K562 (cell line): ENCODE data around the gene ASB10. TPM values are rescaled to one million over a fixed set of nuclear protein-coding genes. Genes with fewer than 3 reads are reported as not detected.

Experiments
- CBFA2T2 ChIP-seq: fragments of 450-650 bp; conservative IDR thresholded peaks from 2 replicates; pipeline ENCODE4 v1.6.1; 2017; ENCODE audit warnings: mild to moderate bottlenecking
- CBX5 ChIP-seq: IDR thresholded peaks from 2 replicates; pipeline ENCODE4 v1.6.1; 2014; ENCODE audit warnings: low read depth, borderline replicate concordance
- CC2D1A ChIP-seq: fragments of 450-650 bp; IDR thresholded peaks from 2 replicates; pipeline ENCODE4 v1.6.1; 2017; ENCODE audit warnings: mild to moderate bottlenecking
- ETS1 ChIP-seq: conservative IDR thresholded peaks from 2 replicates; pipeline ENCODE4 v1.6.1; 2011; ENCODE audit warnings: low read depth, mild to moderate bottlenecking, low read length; ENCODE audit not compliant: control insufficient read depth
- FOXP1 ChIP-seq: sonication (generic); formaldehyde crosslinking; IDR thresholded peaks from 2 replicates; pipeline ENCODE4 v1.8.0; 2022; ENCODE audit warnings: mild to moderate bottlenecking, missing genetic modification reagents
- HDGF ChIP-seq: fragments of 450-650 bp; IDR thresholded peaks from 2 replicates; pipeline ENCODE4 v1.6.1; 2016
- HNRNPH1 ChIP-seq: fragments of 200-400 bp; formaldehyde crosslinking; optimal IDR thresholded peaks from 2 replicates; pipeline ENCODE3; 2017; ENCODE audit warnings: low read depth, mild to moderate bottlenecking, low read length, moderate library complexity
- NFE2 ChIP-seq: IDR thresholded peaks from 2 replicates; pipeline ENCODE4 v1.6.1; 2014; ENCODE audit warnings: antibody characterized with exemption, low read depth
- NFIX ChIP-seq: fragments of 250-450 bp; sonication (Bioruptor Pico); IDR thresholded peaks from 2 replicates; pipeline ENCODE4 v1.4.0; 2020; ENCODE audit warnings: low read depth, mild to moderate bottlenecking, moderate library complexity
- POLR2B ChIP-seq: fragments of 450-650 bp; IDR thresholded peaks from 2 replicates; pipeline ENCODE4 v1.6.1; 2018; ENCODE audit warnings: low read depth; ENCODE audit not compliant: partially characterized antibody
- RBM22 ChIP-seq: fragments of 200-400 bp; formaldehyde crosslinking; IDR thresholded peaks from 2 replicates; pipeline ENCODE4 v1.6.1; 2018; ENCODE audit warnings: low read length, low read depth; ENCODE audit not compliant: poor library complexity, severe bottlenecking
- polyA plus RNA-seq, 8 experiments: library from polyadenylated mRNA; depleted of rRNA in 4 of 8; stranded (reverse) in 5 of 8; unstranded in 3 of 8; fragments of >200 nt; fragmentation: Nextera tagmentation in 2 of 8; fragmentation: Illumina TruSeq in 1 of 8; extraction: Ambion mirVana in 2 of 8; extraction: Trizol in 1 of 8; gene quantifications; 2 replicates each; pipeline versions ENCODE4 v1.2.1 to v1.2.3, GENCODE V29; 2011 to 2014; ENCODE audit warnings: inconsistent platforms in 1 of 8, missing spikeins in 1 of 8
- total RNA-seq, 7 experiments: library from RNA; depleted of rRNA in 6 of 7; stranded (reverse); fragments of >200 nt in 6 of 7; fragmentation: Illumina TruSeq in 2 of 7; extraction: Trizol in 2 of 7; gene quantifications; 2 replicates each; pipeline versions ENCODE4 v1.2.1 to v1.2.3, GENCODE V29; 2011 to 2021; ENCODE audit warnings: low replicate concordance in 1 of 7
- TF ChIP-seq, protein P1 (sequence below): fragments of 250-450 bp; sonication (Bioruptor Pico); IDR thresholded peaks from 2 replicates; pipeline ENCODE4 v1.4.0; 2020; ENCODE audit warnings: mild to moderate bottlenecking
- TF ChIP-seq, protein P2 (sequence below), 2 experiments: fragments of 450-650 bp; IDR thresholded peaks; 2 replicates each; pipeline ENCODE4 v1.6.1; 2018; ENCODE audit warnings: mild to moderate bottlenecking in 2 of 2, low read depth in 1 of 2; ENCODE audit not compliant: partially characterized antibody in 2 of 2
- TF ChIP-seq, protein P3 (sequence below): fragments of 450-650 bp; IDR thresholded peaks from 2 replicates; pipeline ENCODE4 v1.6.1; 2017; ENCODE audit warnings: antibody characterized with exemption, mild to moderate bottlenecking
- TF ChIP-seq, protein P4 (sequence below): fragments of 450-650 bp; formaldehyde crosslinking; conservative IDR thresholded peaks from 2 replicates; pipeline ENCODE4 v1.4.0; 2022; ENCODE audit warnings: mild to moderate bottlenecking, missing genetic modification characterization

ASB10 gene
- total and polyA plus RNA-seq, 9 of the 15 experiments (the other 6 are each of a cell fraction or from before 2014, with no cell fraction given): not detected

DNA sequence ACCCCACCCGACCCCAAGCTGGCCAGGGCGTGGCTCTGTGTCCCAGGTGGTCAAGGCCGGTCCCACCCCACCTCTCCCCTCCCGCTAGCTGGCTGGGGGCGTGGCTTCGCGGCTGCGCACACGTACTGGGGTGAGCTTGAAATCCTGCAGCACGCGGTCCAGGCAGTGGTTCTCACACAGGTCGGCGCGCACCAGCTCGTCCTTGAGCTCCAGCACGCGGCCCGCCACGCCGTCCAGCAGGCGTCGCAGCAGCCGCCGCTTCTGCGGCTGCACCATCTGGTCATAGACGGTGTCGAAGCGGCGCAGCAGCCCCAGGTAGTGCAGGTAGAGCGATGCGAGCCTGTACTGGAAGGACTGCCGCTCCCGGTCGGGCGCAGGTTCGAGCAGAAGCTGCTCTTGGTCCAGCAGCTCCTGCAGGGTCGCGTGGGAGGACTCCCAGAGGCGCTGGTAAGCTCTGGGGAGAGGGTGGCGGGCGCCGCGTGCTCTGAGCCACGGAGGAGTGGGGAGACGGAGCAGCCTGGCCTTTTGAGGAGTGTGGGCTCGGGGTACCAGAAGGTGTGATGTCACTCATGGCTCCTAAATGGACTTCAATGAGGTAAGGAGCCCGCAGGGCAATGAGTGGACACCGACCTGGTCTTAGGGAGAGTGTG, 17.5 kb upstream of the ASB10 start (continued):
- TF ChIP-seq, protein P1, sequence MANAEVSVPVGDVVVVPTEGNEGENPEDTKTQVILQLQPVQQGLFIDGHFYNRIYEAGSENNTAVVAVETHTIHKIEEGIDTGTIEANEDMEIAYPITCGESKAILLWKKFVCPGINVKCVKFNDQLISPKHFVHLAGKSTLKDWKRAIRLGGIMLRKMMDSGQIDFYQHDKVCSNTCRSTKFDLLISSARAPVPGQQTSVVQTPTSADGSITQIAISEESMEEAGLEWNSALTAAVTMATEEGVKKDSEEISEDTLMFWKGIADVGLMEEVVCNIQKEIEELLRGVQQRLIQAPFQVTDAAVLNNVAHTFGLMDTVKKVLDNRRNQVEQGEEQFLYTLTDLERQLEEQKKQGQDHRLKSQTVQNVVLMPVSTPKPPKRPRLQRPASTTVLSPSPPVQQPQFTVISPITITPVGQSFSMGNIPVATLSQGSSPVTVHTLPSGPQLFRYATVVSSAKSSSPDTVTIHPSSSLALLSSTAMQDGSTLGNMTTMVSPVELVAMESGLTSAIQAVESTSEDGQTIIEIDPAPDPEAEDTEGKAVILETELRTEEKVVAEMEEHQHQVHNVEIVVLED (CRISPR knock-in tag): no peak
- TF ChIP-seq HNRNPH1 (no peak), RBM22 (no peak), CC2D1A (peak; percentile 77; the same call in 1 of the 2 replicates), CBFA2T2 (no peak), NFIX (no peak), FOXP1 (CRISPR knock-in tag) (peak; percentile 63; the same call in 1 of the 2 replicates), HDGF (no peak), CBX5 (0 out of 2 replicates have a peak, but pooled peaks have one; percentile 12), NFE2 (no peak), POLR2B (no peak), ETS1 (0 out of 2 replicates have a peak, but pooled peaks have one; percentile 44)
- TF ChIP-seq, protein P2, sequence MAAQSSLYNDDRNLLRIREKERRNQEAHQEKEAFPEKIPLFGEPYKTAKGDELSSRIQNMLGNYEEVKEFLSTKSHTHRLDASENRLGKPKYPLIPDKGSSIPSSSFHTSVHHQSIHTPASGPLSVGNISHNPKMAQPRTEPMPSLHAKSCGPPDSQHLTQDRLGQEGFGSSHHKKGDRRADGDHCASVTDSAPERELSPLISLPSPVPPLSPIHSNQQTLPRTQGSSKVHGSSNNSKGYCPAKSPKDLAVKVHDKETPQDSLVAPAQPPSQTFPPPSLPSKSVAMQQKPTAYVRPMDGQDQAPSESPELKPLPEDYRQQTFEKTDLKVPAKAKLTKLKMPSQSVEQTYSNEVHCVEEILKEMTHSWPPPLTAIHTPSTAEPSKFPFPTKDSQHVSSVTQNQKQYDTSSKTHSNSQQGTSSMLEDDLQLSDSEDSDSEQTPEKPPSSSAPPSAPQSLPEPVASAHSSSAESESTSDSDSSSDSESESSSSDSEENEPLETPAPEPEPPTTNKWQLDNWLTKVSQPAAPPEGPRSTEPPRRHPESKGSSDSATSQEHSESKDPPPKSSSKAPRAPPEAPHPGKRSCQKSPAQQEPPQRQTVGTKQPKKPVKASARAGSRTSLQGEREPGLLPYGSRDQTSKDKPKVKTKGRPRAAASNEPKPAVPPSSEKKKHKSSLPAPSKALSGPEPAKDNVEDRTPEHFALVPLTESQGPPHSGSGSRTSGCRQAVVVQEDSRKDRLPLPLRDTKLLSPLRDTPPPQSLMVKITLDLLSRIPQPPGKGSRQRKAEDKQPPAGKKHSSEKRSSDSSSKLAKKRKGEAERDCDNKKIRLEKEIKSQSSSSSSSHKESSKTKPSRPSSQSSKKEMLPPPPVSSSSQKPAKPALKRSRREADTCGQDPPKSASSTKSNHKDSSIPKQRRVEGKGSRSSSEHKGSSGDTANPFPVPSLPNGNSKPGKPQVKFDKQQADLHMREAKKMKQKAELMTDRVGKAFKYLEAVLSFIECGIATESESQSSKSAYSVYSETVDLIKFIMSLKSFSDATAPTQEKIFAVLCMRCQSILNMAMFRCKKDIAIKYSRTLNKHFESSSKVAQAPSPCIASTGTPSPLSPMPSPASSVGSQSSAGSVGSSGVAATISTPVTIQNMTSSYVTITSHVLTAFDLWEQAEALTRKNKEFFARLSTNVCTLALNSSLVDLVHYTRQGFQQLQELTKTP (IDR thresholded peaks at IDR 0.05; ENCODE audit: low read depth in 1 of 2, partially characterized antibody in 2 of 2): no peak
- TF ChIP-seq, protein P3, sequence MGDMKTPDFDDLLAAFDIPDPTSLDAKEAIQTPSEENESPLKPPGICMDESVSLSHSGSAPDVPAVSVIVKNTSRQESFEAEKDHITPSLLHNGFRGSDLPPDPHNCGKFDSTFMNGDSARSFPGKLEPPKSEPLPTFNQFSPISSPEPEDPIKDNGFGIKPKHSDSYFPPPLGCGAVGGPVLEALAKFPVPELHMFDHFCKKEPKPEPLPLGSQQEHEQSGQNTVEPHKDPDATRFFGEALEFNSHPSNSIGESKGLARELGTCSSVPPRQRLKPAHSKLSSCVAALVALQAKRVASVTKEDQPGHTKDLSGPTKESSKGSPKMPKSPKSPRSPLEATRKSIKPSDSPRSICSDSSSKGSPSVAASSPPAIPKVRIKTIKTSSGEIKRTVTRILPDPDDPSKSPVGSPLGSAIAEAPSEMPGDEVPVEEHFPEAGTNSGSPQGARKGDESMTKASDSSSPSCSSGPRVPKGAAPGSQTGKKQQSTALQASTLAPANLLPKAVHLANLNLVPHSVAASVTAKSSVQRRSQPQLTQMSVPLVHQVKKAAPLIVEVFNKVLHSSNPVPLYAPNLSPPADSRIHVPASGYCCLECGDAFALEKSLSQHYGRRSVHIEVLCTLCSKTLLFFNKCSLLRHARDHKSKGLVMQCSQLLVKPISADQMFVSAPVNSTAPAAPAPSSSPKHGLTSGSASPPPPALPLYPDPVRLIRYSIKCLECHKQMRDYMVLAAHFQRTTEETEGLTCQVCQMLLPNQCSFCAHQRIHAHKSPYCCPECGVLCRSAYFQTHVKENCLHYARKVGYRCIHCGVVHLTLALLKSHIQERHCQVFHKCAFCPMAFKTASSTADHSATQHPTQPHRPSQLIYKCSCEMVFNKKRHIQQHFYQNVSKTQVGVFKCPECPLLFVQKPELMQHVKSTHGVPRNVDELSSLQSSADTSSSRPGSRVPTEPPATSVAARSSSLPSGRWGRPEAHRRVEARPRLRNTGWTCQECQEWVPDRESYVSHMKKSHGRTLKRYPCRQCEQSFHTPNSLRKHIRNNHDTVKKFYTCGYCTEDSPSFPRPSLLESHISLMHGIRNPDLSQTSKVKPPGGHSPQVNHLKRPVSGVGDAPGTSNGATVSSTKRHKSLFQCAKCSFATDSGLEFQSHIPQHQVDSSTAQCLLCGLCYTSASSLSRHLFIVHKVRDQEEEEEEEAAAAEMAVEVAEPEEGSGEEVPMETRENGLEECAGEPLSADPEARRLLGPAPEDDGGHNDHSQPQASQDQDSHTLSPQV: no peak
- TF ChIP-seq, protein P4, sequence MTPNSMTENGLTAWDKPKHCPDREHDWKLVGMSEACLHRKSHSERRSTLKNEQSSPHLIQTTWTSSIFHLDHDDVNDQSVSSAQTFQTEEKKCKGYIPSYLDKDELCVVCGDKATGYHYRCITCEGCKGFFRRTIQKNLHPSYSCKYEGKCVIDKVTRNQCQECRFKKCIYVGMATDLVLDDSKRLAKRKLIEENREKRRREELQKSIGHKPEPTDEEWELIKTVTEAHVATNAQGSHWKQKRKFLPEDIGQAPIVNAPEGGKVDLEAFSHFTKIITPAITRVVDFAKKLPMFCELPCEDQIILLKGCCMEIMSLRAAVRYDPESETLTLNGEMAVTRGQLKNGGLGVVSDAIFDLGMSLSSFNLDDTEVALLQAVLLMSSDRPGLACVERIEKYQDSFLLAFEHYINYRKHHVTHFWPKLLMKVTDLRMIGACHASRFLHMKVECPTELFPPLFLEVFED: no peak
